GM21737 (cell line): Measurements from ENCODE around the gene PPP2R2C.

Experiments
- ATAC-seq: cut with Tn5 transposase; IDR thresholded peaks from one replicate; pipeline ENCODE4 v1.9.1; 2021; ENCODE audit warnings: mild to moderate bottlenecking, moderate library complexity; ENCODE audit not compliant: unreplicated experiment

Gene PPP2R2C

DNA sequence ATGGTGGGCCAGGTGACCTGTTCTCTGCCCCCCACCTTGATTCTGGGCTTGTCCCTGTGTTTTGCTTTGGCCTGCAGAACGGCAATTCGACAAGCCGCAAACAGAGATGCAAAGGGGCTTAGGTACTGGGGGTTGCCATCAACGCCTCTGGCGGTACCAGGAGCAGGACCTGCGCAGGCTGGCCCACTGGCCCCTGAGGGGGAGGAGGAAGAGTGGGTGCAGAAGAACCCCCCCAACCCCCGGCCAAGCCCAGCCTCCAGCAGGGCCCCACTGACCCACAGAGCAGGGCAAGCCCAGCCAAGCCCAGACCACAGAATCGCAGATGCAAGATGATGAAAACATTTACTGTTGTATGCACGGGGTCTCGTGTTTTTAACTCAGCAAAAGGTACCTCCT is 89.4 kb downstream of the PPP2R2C start:
- ATAC-seq = no peak

DNA sequence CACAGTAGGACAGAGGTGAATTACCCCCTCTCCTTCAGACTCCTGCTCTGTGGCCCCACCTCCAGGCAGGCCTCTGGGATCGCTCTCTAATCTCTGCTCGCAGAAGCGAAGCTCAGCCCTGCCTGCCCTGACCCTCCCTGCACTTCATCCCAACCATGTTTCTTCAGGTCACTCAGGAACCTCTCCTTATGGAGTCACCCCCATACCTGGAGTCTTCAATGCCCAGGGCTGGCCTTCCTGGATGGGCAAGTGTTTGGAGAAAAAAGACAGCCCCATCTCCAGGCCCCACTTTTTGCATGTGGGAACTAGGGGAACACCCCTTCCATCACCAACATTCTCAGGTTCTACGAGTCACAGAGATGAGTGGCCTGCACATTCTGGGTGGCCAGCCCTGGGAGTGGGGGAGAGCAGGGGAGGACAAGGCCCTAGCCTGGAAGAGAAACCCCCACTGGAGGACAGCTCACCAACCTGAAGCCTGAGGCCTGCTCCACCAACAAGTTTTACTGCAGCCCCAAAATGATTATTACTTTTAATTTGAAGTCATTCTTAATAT is 90.8 kb downstream of the PPP2R2C start:
- ATAC-seq = no peak

DNA sequence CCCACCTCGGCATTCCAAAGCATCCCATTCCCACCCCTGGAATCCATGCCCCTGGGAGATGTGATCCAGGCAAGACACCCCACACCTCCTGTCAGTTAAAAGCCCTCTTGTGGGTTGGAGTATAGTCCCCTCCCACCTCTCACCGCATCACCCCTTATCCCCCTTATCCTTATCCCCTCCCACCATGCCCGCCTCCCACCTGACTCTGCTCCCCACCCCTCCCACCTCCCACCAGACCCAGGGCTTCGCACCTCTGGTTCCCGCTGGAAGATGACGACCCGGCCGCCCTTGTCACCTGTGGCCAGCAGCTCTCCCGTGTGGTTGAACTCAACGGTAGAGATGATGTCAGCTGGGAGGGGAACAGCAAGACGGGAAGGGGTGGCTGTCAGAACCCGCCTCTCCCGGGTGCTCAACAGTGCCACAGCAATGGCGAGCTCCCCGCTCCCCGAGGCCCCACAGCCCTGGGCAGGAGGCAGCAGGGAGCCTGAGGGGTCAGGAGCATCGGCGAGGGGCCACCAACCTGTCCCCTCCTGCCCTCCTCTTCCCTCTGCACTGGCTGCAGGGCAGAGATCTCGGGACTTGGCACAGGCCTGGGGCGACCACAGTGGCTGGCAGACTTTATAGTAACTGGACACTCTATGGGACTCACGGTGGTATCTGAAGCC is 91.5 kb downstream of the PPP2R2C start:
- no peak for ATAC-seq

DNA sequence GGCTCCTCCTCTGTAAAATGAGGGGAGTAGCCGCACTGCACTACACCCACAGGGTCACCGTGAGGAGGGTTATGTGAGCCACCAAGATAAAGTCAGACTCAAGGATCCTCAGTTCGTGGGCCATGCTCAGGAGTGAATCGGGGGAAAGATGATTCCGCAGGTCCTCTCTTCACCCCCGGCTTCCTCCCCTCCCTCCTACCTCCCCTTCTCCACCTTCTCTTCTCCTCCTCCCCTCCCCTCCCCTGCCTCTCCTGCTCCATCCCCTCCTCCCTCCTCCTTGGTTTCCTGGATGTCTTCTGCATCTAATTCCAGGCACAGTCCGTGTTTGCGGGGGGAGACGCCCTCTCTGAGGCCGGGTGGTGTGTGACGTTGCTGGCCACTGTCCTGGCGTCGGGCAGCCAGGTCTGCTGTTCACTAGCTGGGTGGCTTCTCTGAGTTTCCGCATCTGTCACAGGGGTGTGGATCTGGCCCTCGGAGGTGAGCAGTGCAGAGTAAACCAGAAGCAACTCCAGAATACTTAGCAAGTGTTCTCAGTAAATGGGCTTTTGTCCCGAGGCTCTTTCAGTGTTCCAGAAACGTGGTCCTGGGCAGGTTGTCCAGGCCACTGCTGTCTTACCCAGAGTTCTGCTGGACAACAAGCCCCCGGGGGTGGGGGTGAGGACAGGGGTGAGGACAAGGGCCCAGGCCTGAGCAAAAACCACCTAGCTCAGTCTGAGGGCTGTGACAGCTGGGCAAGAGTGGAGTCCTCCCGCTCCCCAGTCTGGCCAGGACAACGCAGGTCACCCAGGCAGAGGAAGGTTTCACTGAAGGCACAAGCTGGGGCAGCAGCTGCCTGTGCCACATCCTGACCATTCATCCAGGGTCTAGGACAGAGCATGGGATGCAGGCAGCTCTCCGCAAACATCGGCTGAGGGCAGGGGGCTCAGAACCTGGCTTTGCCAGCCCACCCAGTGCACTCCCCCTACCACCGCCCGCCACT is 92.4 kb downstream of the PPP2R2C start:
- no peak for ATAC-seq

DNA sequence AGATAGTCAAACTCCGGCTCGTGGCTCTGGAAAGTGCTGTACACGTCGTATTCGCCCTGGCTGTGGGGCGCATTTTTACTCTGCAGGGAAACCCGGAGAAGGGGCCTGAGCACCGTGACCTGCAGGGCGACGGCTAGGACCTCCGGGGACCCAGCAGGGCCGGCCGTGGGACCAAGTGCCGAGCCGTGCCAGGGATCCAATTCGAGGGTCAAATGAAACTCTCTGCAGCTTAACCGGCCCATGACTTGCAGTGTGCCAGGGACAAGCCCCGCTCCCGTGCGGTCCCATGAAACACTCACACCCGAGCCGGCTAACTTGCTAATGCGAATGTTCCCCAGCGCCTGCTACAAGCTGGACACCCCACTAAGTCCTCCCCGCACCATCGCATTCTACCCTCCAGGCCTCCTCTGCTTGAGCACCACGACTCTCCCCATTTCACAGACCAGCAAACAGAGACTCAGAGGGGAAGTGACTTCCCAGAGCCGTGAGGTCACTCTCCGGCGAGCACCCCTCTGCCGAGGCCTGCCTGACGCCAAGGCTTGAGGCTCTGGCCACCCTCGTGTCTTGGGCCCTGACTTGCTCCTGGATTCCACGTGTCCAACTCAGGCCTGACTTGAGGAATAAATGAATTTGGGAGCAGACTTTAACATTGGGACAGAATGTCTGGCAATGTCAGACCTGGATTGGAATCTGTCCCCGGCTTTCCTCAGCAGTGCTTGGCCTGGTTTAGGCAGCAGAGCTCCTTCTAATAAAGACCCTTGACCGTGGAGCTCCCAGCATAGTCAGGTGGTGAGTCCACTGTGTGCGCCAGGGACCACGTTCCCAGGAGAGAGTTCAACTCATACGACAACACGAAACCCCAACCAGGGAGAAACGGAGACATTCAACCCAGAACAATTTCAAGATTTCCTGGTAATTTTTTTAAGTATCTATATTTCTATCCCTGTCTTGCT is 93.6 kb downstream of the PPP2R2C start:
- ATAC-seq = no peak

DNA sequence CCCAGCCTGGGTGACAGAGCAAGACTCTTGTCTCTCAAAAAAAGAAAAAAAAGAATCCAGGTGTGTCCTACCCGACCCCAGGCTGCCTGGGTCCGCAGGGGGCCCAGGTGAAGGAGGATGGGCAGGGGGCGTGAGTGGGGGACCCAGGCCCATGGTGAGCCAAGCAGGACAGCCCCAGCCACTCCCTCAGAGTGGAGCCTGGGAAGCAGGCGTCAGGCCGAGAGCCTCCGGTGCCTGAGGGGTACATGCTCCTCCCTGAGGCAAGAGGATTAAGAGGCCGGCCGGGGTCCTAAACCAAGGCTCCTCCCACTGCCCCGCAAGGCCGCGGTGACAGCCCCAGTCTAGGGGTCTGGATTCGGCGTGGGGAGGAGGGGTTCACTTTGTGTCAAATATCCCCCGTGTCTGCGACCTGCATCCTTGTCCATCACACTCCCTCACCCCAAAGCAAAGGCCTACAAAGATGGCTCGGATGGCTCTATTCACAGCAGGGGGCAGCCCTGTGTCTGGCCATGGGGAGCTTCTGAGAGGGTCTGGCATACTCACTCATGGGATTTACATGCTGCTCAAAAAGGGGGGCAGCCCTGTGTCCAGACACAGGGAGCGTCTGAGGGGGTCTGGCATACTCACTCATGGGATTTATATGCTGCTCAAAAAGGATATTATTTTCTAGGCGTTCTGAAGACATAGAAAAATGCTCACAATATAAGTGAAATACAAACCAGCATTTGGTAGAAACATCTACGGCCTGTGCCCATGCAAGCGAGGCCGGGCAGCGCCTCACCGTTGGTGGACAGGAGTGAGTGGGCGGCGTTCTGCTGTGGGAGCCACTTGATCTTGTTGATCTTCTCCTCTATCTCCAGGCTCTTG is 94.6 kb downstream of the PPP2R2C start:
- no peak for ATAC-seq

DNA sequence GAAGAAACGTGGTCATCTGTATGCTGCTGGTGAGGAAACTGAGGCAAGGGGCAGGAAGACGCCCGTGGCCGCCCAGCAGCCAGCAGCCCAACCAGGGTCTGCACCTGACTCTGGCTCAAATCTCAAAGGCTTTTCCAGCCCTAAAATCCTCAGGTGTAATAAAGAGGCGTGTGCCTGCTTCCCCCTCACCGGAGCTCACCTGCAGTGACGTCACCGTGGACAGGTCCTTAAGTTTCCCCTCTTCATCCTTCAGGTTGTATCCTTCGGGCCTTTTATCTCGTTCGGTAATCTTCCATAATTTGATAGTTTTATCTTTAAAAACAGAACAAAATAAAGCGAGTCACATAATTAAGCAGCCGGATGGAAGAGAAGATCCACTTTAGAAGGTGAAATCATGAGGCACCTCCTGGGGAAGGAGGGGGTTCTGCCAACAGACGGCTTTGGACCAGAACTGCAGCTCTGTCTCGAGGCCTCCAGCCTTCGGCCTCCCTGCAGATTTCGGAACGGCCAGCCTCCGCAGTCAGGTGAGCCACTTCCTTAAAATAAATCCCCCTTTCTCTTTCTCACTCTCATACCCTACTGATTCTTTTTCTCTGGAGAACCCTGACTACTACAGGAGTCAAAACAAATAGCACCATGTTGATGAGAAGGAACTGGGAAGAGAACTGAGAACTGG is 96.7 kb downstream of the PPP2R2C start:
- no peak for ATAC-seq

DNA sequence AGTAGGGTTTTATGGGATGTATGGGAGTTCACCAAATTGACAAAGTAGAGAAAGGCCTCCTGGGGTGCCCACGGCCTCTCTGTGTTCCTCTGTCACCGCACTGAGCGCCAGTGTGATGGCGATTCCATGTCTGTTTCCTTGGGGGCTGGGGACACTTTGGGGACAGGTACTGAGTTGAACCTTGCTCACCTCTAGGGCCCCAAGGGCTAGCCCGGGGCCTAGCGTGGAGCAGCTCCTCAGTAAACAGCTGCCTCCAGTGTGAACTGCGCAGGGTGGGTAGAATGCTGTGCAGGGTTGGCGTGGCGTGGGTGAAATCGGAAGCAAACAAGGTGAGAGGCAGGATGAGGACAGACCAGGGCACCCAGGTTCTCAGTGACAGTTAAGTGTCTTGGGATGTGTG is 97.8 kb downstream of the PPP2R2C start:
- ATAC-seq = no peak

DNA sequence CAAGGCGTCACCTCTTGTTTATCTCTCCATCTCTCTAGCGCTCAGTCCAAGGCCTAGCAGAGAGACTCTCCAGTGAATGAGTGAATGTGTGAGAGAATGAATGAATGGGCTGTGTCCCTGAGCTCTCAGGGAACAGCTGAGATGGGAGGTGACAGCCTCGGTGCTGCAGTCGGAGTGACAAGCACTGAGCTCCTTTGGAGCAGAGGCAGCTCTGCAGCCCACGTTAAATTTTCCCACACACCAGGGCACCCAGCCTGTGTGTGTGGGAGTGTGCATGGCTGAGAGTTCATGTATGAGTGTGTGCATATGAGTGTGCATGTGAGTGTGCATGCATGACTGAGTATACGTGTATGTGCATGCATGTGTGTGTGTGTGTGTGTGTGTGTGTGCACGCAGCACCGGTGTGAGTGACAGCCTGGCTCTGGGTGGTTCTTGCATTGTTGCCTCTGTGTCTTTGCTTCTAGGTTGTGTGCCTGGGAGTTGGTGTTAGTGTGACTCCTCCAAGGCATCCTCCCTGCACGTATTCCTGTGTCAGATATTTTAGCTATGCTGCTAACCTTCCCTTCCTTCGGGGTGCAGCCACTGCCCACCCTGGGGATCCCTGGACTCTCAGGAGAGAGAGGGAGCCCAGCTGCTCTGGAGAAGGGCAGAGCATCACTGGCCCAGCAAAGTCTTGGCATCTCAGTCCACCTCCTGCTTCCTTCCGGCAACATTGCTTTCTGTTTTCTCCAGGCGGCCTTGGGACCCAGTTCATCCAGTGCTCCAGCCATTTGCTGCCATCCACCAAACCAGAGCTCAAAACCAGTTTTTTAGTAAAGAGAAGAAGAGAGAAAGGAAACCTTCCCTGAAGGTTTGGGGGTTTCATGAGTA is 98.6 kb downstream of the PPP2R2C start:
- no peak for ATAC-seq

DNA sequence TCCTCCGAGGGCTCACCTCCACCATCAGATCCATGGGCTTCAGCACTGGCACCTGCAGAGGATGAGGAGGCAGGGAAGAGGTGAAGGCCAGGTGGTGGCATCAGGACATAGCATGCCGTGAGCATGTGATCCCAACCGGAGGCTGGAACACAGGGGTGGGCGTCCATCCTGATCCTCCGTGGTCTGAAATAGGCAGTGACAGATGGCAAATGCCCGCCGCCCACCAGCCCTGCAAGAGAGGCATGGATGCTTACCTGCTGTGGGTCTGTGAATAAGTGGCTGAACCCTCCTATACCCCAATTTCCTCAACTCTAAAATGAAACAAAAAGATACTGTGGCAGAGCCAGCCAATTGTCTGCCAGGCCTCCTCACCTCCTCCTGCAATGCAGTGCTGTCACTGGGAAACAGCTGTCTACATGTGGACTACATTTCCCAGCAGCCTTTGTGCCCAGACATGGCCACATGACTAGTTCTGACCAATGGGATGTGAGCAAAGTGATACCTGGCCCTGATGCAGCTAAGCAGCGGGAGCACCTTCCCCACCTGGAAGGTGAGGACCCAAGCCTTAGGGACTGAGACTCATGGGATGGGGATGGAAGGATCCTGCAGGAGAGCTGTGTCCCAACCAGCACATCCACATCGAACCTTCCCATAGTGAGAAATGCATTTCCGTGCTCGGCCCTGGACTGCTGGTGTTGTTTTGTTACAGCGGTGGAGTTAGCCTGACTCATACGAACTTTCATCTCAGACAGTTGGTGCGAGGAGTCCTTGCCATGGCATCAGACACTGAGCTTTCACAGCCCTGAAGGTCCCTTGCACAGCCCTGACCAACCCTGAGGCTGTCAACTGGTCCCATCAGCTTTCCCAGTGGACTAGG is 99.5 kb downstream of the PPP2R2C start:
- ATAC-seq = no peak

DNA sequence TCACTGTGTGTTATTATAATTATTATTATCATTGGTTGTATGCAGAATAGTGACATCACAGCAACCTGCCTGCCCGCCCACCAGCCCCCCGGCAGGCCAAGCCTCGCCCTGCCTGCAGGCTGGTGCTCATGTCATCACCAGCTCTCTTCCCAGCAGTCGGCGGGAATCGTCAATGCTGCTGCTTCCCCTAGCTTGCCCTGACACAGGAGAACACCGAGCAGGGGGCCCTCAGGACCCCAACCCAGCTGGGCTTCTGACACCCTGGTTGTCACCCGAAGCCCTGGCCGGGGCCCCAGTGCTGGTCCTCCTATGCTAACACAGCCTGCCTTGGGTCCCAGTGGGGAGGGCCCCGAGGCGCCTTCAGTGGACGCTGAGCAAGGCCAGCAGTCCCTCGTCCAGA is 100.6 kb downstream of the PPP2R2C start:
- no peak for ATAC-seq

DNA sequence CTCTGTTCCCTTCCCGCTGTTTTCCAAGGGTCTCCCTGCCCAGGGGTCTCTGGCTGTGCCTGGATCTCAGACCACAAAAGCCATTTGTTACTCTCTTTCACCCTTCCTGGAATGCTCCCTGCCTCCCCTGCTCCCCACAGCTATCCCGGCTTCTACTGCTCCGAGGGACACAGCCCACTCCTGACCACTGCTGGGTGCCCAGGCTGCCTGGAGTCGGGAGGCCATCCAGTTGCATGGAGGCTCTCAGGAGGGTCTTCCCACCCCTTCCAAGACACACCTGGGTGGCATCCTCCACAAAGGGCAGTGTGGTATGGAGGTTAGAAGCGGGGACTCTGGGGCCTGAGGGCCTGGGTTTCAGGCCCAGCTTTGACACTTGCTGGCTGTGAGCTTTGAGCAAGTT is 101.1 kb downstream of the PPP2R2C start:
- no peak for ATAC-seq

DNA sequence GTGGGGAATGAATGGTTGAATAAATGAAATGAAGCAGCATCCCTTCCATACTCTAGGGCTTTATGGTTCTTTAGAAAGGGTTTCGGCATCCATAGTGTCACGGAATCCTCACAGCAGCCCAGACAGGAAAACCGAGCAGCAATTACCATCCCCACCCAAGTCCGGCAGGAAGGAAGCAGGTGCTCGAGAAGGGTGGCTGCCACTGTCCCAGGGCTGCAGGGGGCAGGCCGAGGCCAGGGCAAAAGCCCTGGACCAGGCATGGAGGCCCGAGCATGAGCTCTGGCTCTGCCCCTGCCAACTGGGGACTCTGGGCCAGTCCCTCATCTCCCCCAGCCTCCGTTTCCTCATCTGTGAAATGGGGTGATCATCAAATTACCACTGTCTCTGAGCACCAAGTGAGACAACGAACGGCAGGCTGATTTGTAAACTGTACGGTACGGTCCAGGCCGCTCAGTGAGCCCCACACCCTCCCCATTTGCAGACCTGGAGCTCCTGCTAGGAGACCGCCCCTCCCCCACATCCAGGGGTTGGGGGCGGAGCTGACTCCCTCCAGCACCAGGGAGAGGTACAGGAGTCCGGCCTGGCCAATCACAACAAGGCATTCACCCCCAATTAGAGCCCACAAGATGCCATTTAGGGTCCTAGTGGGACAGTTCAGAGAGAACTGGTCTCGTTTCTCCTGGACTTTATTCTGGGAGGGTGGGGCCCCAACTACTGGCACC is 102.3 kb downstream of the PPP2R2C start:
- no peak for ATAC-seq

DNA sequence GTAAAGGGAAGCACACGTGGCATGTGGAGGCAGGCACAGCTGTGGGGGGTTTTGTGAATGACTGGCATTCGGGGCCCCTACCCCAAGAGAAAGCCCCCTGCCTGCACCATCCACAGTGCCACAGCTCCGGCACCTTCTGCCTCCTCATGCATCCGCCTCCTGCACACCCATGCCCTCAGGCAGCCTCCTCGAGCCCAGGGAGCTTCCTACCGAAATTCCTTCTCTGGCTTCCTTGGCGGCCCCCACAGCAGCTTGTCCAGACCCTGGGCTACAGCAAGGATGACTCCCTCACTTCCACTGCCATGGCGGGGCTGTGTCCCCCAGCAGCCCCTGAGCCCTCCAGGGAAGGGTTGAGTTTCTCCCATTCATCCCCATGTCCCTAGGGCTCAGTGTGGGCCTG is 102.9 kb downstream of the PPP2R2C start:
- no peak for ATAC-seq

DNA sequence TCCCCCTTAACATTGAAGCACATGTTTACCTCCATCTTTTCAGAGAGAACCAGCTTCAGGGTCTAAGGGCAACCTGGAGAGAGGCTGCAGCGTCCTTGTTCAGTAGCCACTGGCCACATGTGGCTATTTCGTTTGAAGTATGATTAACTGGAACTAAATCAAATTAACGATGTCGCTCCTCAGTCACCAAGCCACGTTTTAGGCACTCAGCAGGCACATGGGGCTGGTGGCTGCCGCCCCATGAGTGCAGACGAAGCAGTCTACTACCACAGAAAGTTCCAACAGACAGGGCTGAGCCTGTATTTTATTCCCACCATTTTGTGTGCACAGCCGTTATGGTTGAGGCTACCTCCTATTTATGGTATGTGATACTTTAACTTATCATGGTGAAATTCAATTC is 103.4 kb downstream of the PPP2R2C start:
- no peak for ATAC-seq

DNA sequence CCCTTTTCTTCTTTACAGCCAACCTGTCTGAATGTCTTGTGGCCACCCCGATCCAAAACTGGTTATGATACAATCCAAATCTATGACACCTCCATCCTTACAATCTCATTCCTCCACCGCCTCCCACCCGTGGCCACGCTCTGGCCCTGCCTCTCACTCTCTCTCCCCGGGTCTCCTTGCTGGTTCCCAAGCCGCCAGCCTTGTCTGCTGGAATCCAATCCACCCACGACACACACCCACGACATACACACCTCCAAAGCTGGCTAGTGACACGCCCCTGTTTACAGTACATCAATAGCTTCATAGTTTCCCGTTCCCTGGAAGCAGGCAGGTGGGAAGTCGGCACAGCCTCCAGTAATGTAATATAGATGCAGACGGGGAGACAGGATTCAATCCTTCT is 103.8 kb downstream of the PPP2R2C start:
- no peak for ATAC-seq

DNA sequence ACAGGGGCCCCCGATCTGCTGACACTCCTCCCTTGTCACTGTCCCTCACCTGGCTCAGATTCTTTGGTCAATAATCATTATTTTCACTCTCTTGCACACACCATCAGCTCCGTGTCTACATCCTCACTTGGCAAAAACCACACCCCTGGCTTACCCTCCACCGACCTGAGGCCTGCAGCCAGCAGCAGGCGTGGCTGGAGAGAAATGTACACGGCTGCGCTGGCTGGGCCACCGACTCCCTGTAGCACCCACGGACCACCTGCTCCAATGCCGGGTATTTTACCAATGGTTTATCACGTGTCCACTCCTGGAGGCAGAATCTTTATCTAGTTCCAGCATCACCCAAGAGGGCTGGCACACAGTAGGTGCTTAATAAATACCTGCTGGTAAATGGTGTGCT is 104.3 kb downstream of the PPP2R2C start:
- no peak for ATAC-seq
